ENCODE results near the gene CDYL2.

DNA sequence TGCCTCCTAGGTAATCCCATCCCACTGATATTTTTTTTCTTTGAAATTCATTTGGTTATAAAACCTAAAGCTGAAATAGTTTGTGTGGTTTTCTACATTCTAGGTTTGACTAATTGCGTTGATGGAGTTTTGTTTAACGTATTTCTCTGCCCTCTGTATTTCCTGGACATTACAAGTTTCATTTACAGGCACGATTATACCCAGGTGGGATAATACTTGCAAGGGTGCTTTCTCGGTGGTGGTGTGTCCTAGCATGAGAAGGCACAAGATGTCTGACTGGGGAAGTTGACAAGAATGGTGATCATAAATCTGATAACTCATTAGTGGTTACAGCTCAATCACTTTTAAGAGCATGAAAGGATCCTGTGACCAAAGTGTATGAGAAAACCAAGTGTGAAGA is 218.6 kb downstream of the CDYL2 start:
- TF ChIP-seq, protein P1, sequence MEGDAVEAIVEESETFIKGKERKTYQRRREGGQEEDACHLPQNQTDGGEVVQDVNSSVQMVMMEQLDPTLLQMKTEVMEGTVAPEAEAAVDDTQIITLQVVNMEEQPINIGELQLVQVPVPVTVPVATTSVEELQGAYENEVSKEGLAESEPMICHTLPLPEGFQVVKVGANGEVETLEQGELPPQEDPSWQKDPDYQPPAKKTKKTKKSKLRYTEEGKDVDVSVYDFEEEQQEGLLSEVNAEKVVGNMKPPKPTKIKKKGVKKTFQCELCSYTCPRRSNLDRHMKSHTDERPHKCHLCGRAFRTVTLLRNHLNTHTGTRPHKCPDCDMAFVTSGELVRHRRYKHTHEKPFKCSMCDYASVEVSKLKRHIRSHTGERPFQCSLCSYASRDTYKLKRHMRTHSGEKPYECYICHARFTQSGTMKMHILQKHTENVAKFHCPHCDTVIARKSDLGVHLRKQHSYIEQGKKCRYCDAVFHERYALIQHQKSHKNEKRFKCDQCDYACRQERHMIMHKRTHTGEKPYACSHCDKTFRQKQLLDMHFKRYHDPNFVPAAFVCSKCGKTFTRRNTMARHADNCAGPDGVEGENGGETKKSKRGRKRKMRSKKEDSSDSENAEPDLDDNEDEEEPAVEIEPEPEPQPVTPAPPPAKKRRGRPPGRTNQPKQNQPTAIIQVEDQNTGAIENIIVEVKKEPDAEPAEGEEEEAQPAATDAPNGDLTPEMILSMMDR (IDR thresholded peaks at IDR 0.05) = no peak
- TF ChIP-seq POLR2AphosphoS5 (IDR thresholded peaks at IDR 0.05) (no peak), POLR2A (IDR thresholded peaks at IDR 0.05) (no peak)
